ENCODE data around the gene TSEN54.

TSEN54 gene

DNA sequence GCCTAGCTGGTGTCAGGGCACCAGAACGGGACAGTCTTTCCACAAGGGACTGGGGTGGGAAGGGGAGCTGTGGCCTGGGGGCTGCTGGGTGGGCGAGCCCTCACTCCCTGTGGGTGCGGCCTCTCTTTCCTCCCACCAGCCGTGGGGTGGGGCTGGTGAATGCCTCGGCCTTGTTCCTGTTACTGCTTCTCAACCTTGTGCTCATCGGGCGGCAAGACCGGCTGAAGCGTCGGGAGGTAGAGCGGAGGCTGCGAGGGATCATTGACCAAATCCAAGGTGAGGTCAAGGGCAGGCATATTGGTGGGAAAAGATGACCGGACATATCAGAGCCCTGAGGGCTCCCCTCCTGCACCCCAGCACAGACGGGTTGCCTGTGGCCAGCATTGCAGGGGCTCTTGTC, 30.2 kb upstream of the TSEN54 start:
- no peak for TF ChIP-seq FOXM1 (IDR thresholded peaks at IDR 0.05; ENCODE audit: borderline replicate concordance, low read depth)
- no peak for TF ChIP-seq TAF1 (IDR thresholded peaks at IDR 0.05; ENCODE audit: low read depth)
- TF ChIP-seq CREB1 (IDR thresholded peaks at IDR 0.05; ENCODE audit: low read depth), result no peak
- TF ChIP-seq REST (IDR thresholded peaks at IDR 0.05; ENCODE audit: low read depth), result no peak
- TF ChIP-seq CEBPB (IDR thresholded peaks at IDR 0.05), result no peak
- TF ChIP-seq NFIC (IDR thresholded peaks at IDR 0.05), result no peak
- no peak for TF ChIP-seq ZBTB7A (IDR thresholded peaks at IDR 0.05; ENCODE audit: low read depth)
- TF ChIP-seq USF1 (IDR thresholded peaks at IDR 0.05), result no peak
- TF ChIP-seq EP300 (IDR thresholded peaks at IDR 0.05; ENCODE audit: borderline replicate concordance), result no peak
- TF ChIP-seq RAD21 (IDR thresholded peaks at IDR 0.05; ENCODE audit: low read depth), result no peak
- TF ChIP-seq TCF12 (IDR thresholded peaks at IDR 0.05; ENCODE audit: low read depth), result no peak
- no peak for TF ChIP-seq YY1 (IDR thresholded peaks at IDR 0.05; ENCODE audit: low read depth)
- TF ChIP-seq TEAD4 (IDR thresholded peaks at IDR 0.05), result no peak
- TF ChIP-seq, protein P1, sequence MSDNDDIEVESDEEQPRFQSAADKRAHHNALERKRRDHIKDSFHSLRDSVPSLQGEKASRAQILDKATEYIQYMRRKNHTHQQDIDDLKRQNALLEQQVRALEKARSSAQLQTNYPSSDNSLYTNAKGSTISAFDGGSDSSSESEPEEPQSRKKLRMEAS (IDR thresholded peaks at IDR 0.05), result no peak
- no peak for TF ChIP-seq EGR1 (IDR thresholded peaks at IDR 0.05)

DNA sequence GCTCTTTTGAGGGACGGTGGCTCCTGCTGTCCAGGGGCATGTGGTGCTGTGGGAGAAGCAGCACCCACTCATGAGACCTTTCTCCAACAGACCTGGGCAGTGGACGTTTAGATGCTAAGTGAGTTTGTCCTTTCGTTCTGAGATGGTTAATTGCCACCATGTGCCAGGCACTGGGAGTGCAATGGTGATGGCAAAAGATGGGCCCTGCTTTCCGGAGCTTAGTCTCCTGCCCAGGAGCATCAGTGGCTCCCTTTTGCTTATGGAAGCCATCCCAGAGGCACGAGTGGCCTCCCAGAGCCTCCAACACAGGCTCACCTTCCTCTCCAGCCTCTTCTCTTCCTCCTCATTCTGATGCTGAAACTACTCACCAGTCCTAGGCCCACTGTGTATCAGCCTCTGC, 29.4 kb upstream of the TSEN54 start:
- TF ChIP-seq USF1 (IDR thresholded peaks at IDR 0.05) (no peak), ZBTB7A (IDR thresholded peaks at IDR 0.05; ENCODE audit: low read depth) (no peak), EGR1 (IDR thresholded peaks at IDR 0.05) (no peak), RAD21 (IDR thresholded peaks at IDR 0.05; ENCODE audit: low read depth) (no peak), CREB1 (IDR thresholded peaks at IDR 0.05; ENCODE audit: low read depth) (no peak), FOXM1 (IDR thresholded peaks at IDR 0.05; ENCODE audit: borderline replicate concordance, low read depth) (no peak), TAF1 (IDR thresholded peaks at IDR 0.05; ENCODE audit: low read depth) (no peak), CEBPB (IDR thresholded peaks at IDR 0.05) (no peak), EP300 (IDR thresholded peaks at IDR 0.05; ENCODE audit: borderline replicate concordance) (no peak), TEAD4 (IDR thresholded peaks at IDR 0.05) (no peak), REST (IDR thresholded peaks at IDR 0.05; ENCODE audit: low read depth) (no peak)
- TF ChIP-seq, protein P1 (IDR thresholded peaks at IDR 0.05), result no peak

DNA sequence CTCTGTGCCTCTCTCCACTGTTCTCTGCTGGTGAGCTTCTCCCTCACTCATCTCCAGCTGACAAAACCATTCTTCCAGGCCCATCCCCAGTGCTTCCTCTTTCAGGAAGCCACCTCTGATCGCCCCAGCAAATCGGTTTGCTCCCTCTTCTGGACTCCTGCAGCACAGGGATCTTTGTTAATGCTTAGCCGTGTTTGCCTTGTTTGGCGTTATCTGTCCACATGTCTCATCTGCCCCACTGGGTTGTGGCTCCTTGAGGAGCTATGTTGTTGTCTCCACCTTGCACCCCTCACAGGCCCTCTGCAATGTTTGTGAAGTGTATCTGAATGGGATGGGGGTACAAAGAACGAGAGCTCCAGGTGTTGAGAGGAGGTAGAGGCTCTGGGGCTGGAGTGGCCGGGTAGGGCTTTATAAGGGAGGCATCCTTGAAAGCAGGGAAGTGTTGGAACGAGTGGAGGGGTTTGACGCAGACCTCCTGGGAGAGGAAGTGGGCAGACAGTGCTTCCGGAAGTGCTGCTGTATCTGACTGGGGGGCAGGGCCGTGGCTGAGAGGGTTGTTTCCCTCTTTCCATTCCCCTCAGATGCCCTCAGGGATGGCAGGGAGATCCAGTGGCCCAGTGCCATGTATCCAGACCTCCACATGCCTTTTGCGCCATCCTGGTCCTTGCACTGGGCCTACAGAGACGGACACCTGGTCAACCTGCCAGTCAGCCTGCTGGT, 28.8 kb upstream of the TSEN54 start:
- TF ChIP-seq CREB1 (IDR thresholded peaks at IDR 0.05; ENCODE audit: low read depth) (no peak), TAF1 (IDR thresholded peaks at IDR 0.05; ENCODE audit: low read depth) (no peak), FOXM1 (IDR thresholded peaks at IDR 0.05; ENCODE audit: borderline replicate concordance, low read depth) (no peak), TEAD4 (IDR thresholded peaks at IDR 0.05) (no peak), EP300 (IDR thresholded peaks at IDR 0.05; ENCODE audit: borderline replicate concordance) (no peak)

GRCh38 chr17:75488693-75489510, 27.4 kb upstream of the TSEN54 start:
- TF ChIP-seq RAD21 (IDR thresholded peaks at IDR 0.05; ENCODE audit: low read depth) (no peak), EGR1 (IDR thresholded peaks at IDR 0.05) (no peak), REST (IDR thresholded peaks at IDR 0.05; ENCODE audit: low read depth) (no peak), TEAD4 (IDR thresholded peaks at IDR 0.05) (no peak), CEBPB (IDR thresholded peaks at IDR 0.05) (no peak), FOXM1 (IDR thresholded peaks at IDR 0.05; ENCODE audit: borderline replicate concordance, low read depth) (no peak), TCF12 (IDR thresholded peaks at IDR 0.05; ENCODE audit: low read depth) (no peak)
- TF ChIP-seq, protein P1 (IDR thresholded peaks at IDR 0.05), result no peak

All from Ishikawa (cell line).